Measurements from ENCODE around the gene IDUA. TPM values are rescaled to one million over a fixed set of nuclear protein-coding genes. Genes with fewer than 3 reads are reported as not detected.

IDUA gene
- total and polyA plus RNA-seq, 10 of the 15 experiments (the other 5 are each of a cell fraction or from before 2014, with no cell fraction given), result 0.05 to 7.6 (median 1.4) TPM; not detected in 1

- H4K20me1 ChIP-seq (ENCODE audit: control insufficient read depth, insufficient read depth), result no peaks in the 10 kb centered on the region; the same call in 1 of the 2 replicates
- ATAC-seq (no peak), DNase-seq (ENCODE audit: low read depth, low spot score) (no peak), FAIRE-seq (no peak)
- H3K36me3 ChIP-seq (ENCODE audit: control insufficient read depth in 2 of 2, insufficient read depth in 2 of 2, low read length in 1 of 2), result no peaks in the 10 kb centered on the region
- TF ChIP-seq CBX3 (IDR thresholded peaks at IDR 0.05; ENCODE audit: borderline replicate concordance, low read depth) (no peak), MTA2 (IDR thresholded peaks at IDR 0.05; ENCODE audit: low read depth) (no peak), SRF (IDR thresholded peaks at IDR 0.05; ENCODE audit: low read depth in 2 of 2, low read length in 2 of 2) (peak in 1 of 2 experiments; percentile 59; a peak in 1 of 4 replicates)
- H3K9ac ChIP-seq (ENCODE audit: control insufficient read depth, insufficient read depth, low read length), result no peak overlapping the region
- BruUV-seq (replicated peaks), result no TSS peak
- intact Hi-C loops (cut with micrococcal nuclease; ENCODE audit: unreplicated experiment), result no loop called here
- WGBS (ENCODE audit: insufficient coverage, insufficient replicate concordance, low lambda C conversion rate, missing lambda C conversion rate), result 87% methylated on average over 38 of the region's 43 CpGs
- in situ Hi-C loops (cut with MboI), result no loop called here
- peaks cover 11% of the 10 kb centered on the region for H3K4me1 ChIP-seq (ENCODE audit: control insufficient read depth, insufficient read depth, low read length)
- H3K4me3 ChIP-seq, result no peak overlapping the region
- H3K27me3 ChIP-seq (replicated peaks in 1 of 2; ENCODE audit: control insufficient read depth in 2 of 2, insufficient read depth in 2 of 2, low read length in 1 of 2), result peaks cover 0 to 5% of the 10 kb centered on the region in 2 experiments; a peak in 2 of 4 replicates
- ChIA-PET RAD21 (ENCODE audit: unreplicated experiment) (no interaction called here), POLR2A (no interaction called here), SMC1A (ENCODE audit: uncharacterized antibody, unreplicated experiment) (no interaction called here), CTCF (no interaction called here)
- no peak overlapping the region for H3K4me2 ChIP-seq (ENCODE audit: control insufficient read depth, insufficient read depth)
- no peak overlapping the region for H3K27ac ChIP-seq (ENCODE audit: control insufficient read depth, insufficient read depth)
- H3K9me3 ChIP-seq (replicated peaks; ENCODE audit: control insufficient read depth, insufficient read depth, low read length), result no peaks in the 10 kb centered on the region; the same call in 2 of the 3 replicates
- H2AFZ ChIP-seq (ENCODE audit: control insufficient read depth, low read depth, low read length), result no peak overlapping the region
- H3K79me2 ChIP-seq (ENCODE audit: control insufficient read depth, insufficient read depth, low read length), result no peaks in the 10 kb centered on the region
Measured at GRCh38 chr4:1013225-1014073, 26.6 kb downstream of the IDUA start.

GRCh38 chr4:1014291-1015167 is 27.7 kb downstream of the IDUA start:
- DNase-seq (ENCODE audit: low read depth, low spot score) (no peak), ATAC-seq (no peak), FAIRE-seq (no peak)
- Histone ChIP-seq H3K4me2 (ENCODE audit: control insufficient read depth, insufficient read depth) (no peak overlapping the region), H3K27ac (ENCODE audit: control insufficient read depth, insufficient read depth) (no peak overlapping the region), H3K79me2 (ENCODE audit: control insufficient read depth, insufficient read depth, low read length) (no peaks in the 10 kb centered on the region), H4K20me1 (ENCODE audit: control insufficient read depth, insufficient read depth) (no peaks in the 10 kb centered on the region; the same call in 1 of the 2 replicates), H3K36me3 (ENCODE audit: control insufficient read depth in 2 of 2, insufficient read depth in 2 of 2, low read length in 1 of 2) (no peaks in the 10 kb centered on the region), H3K27me3 (replicated peaks in 1 of 2; ENCODE audit: control insufficient read depth in 2 of 2, insufficient read depth in 2 of 2, low read length in 1 of 2) (peaks cover 0 to 3% of the 10 kb centered on the region in 2 experiments; a peak in 2 of 4 replicates), H2AFZ (ENCODE audit: control insufficient read depth, low read depth, low read length) (no peak overlapping the region), H3K4me3 (no peak overlapping the region), H3K9ac (ENCODE audit: control insufficient read depth, insufficient read depth, low read length) (no peak overlapping the region), H3K4me1 (ENCODE audit: control insufficient read depth, insufficient read depth, low read length) (peaks cover 7% of the 10 kb centered on the region), H3K9me3 (replicated peaks; ENCODE audit: control insufficient read depth, insufficient read depth, low read length) (no peaks in the 10 kb centered on the region; the same call in 2 of the 3 replicates)
- WGBS (ENCODE audit: insufficient coverage, insufficient replicate concordance, low lambda C conversion rate, missing lambda C conversion rate), result 68% methylated on average over 34 of the region's 36 CpGs
- RAD21 ChIA-PET (ENCODE audit: unreplicated experiment), result no interaction called here
- CTCF ChIA-PET, result no interaction called here
- POLR2A ChIA-PET, result no interaction called here
- intact Hi-C loops (cut with micrococcal nuclease; ENCODE audit: unreplicated experiment) (no loop called here), in situ Hi-C loops (cut with MboI) (no loop called here)
- no TSS peak for BruUV-seq (replicated peaks)
- SMC1A ChIA-PET (ENCODE audit: uncharacterized antibody, unreplicated experiment), result no interaction called here
- TF ChIP-seq ZSCAN29 (IDR thresholded peaks at IDR 0.05) (no peak), PRDM15 (CRISPR knock-in tag; IDR thresholded peaks at IDR 0.05) (no peak), EP300 (IDR thresholded peaks at IDR 0.05; ENCODE audit: borderline replicate concordance in 1 of 2, control insufficient read depth in 1 of 2, low read depth in 2 of 2, low read length in 2 of 2) (no peak), ZNF207 (IDR thresholded peaks at IDR 0.05; ENCODE audit: borderline replicate concordance) (no peak), STAT1 (conservative IDR thresholded peaks at IDR 0.05) (no peak)

Measured in GM12878 (cell line).